ENCODE measurements around the gene FGFRL1.

DNA sequence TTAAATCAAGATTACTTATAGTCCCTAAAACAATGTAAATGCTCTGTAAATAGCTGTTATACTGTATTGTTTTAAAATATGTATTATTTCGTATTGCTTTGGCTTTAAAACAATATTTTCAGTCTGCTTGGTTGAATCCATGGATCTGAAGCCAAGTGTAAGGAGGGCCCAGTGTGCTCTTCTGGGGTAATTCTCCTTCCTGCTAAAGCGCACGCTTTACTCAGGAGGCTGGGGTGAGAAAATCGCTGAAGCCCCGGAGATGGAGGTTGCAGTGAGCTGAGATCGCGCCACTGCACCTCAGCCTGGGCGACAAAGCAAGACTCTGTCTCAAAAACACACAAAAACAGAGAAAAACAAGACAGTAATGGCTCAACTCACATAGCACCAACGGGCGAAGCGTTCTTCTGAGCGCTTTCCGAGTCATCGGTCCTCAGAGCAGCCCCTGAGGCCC is 25.0 kb upstream of the FGFRL1 start:
- TF ChIP-seq TCF12 (IDR thresholded peaks at IDR 0.05; ENCODE audit: low read depth) = no peak
- no peak for TF ChIP-seq CEBPB (IDR thresholded peaks at IDR 0.05)
- no peak for TF ChIP-seq NFIC (IDR thresholded peaks at IDR 0.05)
- TF ChIP-seq, protein P1, sequence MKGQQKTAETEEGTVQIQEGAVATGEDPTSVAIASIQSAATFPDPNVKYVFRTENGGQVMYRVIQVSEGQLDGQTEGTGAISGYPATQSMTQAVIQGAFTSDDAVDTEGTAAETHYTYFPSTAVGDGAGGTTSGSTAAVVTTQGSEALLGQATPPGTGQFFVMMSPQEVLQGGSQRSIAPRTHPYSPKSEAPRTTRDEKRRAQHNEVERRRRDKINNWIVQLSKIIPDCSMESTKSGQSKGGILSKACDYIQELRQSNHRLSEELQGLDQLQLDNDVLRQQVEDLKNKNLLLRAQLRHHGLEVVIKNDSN (IDR thresholded peaks at IDR 0.05) = no peak
- TF ChIP-seq YY1 (IDR thresholded peaks at IDR 0.05; ENCODE audit: low read depth) = no peak
- TF ChIP-seq, protein P2, sequence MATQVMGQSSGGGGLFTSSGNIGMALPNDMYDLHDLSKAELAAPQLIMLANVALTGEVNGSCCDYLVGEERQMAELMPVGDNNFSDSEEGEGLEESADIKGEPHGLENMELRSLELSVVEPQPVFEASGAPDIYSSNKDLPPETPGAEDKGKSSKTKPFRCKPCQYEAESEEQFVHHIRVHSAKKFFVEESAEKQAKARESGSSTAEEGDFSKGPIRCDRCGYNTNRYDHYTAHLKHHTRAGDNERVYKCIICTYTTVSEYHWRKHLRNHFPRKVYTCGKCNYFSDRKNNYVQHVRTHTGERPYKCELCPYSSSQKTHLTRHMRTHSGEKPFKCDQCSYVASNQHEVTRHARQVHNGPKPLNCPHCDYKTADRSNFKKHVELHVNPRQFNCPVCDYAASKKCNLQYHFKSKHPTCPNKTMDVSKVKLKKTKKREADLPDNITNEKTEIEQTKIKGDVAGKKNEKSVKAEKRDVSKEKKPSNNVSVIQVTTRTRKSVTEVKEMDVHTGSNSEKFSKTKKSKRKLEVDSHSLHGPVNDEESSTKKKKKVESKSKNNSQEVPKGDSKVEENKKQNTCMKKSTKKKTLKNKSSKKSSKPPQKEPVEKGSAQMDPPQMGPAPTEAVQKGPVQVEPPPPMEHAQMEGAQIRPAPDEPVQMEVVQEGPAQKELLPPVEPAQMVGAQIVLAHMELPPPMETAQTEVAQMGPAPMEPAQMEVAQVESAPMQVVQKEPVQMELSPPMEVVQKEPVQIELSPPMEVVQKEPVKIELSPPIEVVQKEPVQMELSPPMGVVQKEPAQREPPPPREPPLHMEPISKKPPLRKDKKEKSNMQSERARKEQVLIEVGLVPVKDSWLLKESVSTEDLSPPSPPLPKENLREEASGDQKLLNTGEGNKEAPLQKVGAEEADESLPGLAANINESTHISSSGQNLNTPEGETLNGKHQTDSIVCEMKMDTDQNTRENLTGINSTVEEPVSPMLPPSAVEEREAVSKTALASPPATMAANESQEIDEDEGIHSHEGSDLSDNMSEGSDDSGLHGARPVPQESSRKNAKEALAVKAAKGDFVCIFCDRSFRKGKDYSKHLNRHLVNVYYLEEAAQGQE (IDR thresholded peaks at IDR 0.05; ENCODE audit: low read depth) = no peak
- TF ChIP-seq TEAD4 (IDR thresholded peaks at IDR 0.05) = no peak
- no peak for TF ChIP-seq TAF1 (IDR thresholded peaks at IDR 0.05; ENCODE audit: low read depth)
